Loucy (cell line): ENCODE results near the gene PLXNB2.

Experiments
- EZH2phosphoT487 ChIP-seq: fragments of 200-600 bp; IDR thresholded peaks from 2 replicates; pipeline ENCODE4 v1.6.1; 2018; ENCODE audit warnings: antibody characterized with exemption, mild to moderate bottlenecking, moderate library complexity, borderline replicate concordance
- TF ChIP-seq, protein P1 (sequence below): fragments of 200-600 bp; sonication (generic); conservative IDR thresholded peaks from 2 replicates; pipeline ENCODE4 v1.5.1; 2014; ENCODE audit warnings: mild to moderate bottlenecking, antibody characterized with exemption, low read length

DNA sequence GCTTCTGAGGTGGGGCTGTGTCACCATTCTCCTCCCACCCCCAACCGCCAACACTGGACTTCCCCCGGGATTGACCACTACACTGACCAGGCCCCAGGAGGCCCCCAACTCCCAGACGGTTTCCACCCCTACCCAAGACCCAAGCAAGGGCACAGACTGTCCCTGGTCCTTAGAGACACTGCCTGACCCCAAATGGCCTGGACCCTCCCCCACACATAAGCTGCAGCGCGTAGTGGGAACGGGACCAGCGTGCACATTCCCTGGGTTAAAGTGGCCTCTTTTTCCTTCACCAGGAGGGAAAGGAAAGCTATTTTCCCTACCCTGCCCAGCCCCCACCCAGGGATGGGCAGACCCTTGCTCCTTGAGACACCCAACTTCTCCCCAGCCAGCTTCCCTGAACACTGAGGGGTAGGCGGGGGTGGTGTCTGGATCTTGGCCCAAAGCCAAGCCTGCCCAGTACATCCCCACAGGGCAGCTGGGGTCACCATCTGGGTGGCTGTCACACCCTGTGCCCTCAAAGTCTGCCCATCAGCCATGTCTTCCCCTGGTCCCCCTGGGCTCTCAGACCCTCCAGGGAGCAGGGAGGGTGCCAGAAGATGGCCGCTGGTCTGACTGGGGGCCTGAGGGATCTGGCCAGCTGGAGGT is 44.4 kb downstream of the PLXNB2 start:
- TF ChIP-seq, protein P1, sequence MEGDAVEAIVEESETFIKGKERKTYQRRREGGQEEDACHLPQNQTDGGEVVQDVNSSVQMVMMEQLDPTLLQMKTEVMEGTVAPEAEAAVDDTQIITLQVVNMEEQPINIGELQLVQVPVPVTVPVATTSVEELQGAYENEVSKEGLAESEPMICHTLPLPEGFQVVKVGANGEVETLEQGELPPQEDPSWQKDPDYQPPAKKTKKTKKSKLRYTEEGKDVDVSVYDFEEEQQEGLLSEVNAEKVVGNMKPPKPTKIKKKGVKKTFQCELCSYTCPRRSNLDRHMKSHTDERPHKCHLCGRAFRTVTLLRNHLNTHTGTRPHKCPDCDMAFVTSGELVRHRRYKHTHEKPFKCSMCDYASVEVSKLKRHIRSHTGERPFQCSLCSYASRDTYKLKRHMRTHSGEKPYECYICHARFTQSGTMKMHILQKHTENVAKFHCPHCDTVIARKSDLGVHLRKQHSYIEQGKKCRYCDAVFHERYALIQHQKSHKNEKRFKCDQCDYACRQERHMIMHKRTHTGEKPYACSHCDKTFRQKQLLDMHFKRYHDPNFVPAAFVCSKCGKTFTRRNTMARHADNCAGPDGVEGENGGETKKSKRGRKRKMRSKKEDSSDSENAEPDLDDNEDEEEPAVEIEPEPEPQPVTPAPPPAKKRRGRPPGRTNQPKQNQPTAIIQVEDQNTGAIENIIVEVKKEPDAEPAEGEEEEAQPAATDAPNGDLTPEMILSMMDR = no peak
- no peak for TF ChIP-seq EZH2phosphoT487
